ENCODE results near the gene CXCL5. TPM values are rescaled to one million over a fixed set of nuclear protein-coding genes. Genes with fewer than 3 reads are reported as not detected.

Gene CXCL5
- total RNA-seq, 2 donors from 2014 or later = 0.13 to 1.0 TPM

- Histone ChIP-seq H3K9me3 (no peaks in the 10 kb centered on the region), H3K4me1 (no peaks in the 10 kb centered on the region), H3K4me3 (no peak overlapping the region), H3K27ac (peak overlapping the region; percentile 76), H3K27me3 (no peaks in the 10 kb centered on the region), H3K36me3 (no peaks in the 10 kb centered on the region), H3K9ac (ENCODE audit: low read depth in 2 of 2, low read length in 2 of 2) (peak overlapping the region in 1 of 2 donors; percentile 23)
- no peak for TF ChIP-seq CTCF (IDR thresholded peaks at IDR 0.05)
- no peak for DNase-seq
- intact Hi-C loops (cut with DNase I) = no loop called here
These were observed 7.6 kb upstream of the CXCL5 start for GRCh38 chr4:74006009-74006476.

GRCh38 chr4:74005528-74005927 lies 7.1 kb upstream of the CXCL5 start:
- no peaks in the 10 kb centered on the region for H3K4me1 ChIP-seq
- no peak for DNase-seq
- intact Hi-C loops (cut with DNase I) = no loop called here
- H3K27me3 ChIP-seq = no peaks in the 10 kb centered on the region
- peak overlapping the region in 1 of 2 donors; percentile 23 for H3K9ac ChIP-seq (ENCODE audit: low read depth in 2 of 2, low read length in 2 of 2)
- H3K9me3 ChIP-seq = no peaks in the 10 kb centered on the region
- H3K27ac ChIP-seq = peak overlapping the region; percentile 76
- no peaks in the 10 kb centered on the region for H3K36me3 ChIP-seq
- H3K4me3 ChIP-seq = no peak overlapping the region
- no peak for TF ChIP-seq CTCF (IDR thresholded peaks at IDR 0.05)

- Histone ChIP-seq H3K36me3 (no peaks in the 10 kb centered on the region), H3K9ac (ENCODE audit: low read depth in 2 of 2, low read length in 2 of 2) (no peak overlapping the region), H3K27me3 (no peaks in the 10 kb centered on the region), H3K4me3 (no peak overlapping the region), H3K27ac (peak overlapping the region; percentile 76), H3K4me1 (no peaks in the 10 kb centered on the region), H3K9me3 (no peaks in the 10 kb centered on the region)
- no peak for TF ChIP-seq CTCF (IDR thresholded peaks at IDR 0.05)
- no peak for DNase-seq
- intact Hi-C loops (cut with DNase I) = no loop called here
These were observed 6.2 kb upstream of the CXCL5 start for GRCh38 chr4:74004668-74005067.

GRCh38 chr4:74000301-74000700 lies 1.8 kb upstream of the CXCL5 start:
- Histone ChIP-seq H3K4me3 (no peak overlapping the region), H3K27ac (no peak overlapping the region), H3K9me3 (no peaks in the 10 kb centered on the region), H3K36me3 (no peaks in the 10 kb centered on the region), H3K9ac (ENCODE audit: low read depth in 2 of 2, low read length in 2 of 2) (no peak overlapping the region), H3K4me1 (no peaks in the 10 kb centered on the region), H3K27me3 (no peaks in the 10 kb centered on the region)
- DNase-seq = no peak
- no peak for TF ChIP-seq CTCF (IDR thresholded peaks at IDR 0.05)
- intact Hi-C loops (cut with DNase I) = no loop called here

GRCh38 chr4:73992050-73992449 lies 6.4 kb downstream of the CXCL5 start:
- H3K36me3 ChIP-seq = no peaks in the 10 kb centered on the region
- no peak overlapping the region for H3K9ac ChIP-seq (ENCODE audit: low read depth in 2 of 2, low read length in 2 of 2)
- H3K9me3 ChIP-seq = no peaks in the 10 kb centered on the region
- H3K27ac ChIP-seq = no peak overlapping the region
- no peaks in the 10 kb centered on the region for H3K4me1 ChIP-seq
- H3K4me3 ChIP-seq = no peak overlapping the region
- DNase-seq = no peak
- H3K27me3 ChIP-seq = no peaks in the 10 kb centered on the region
- no peak for TF ChIP-seq CTCF (IDR thresholded peaks at IDR 0.05)
- intact Hi-C loops (cut with DNase I) = no loop called here

GRCh38 chr4:73991742-73992000 lies 6.8 kb downstream of the CXCL5 start:
- no peak overlapping the region for H3K4me3 ChIP-seq
- no peaks in the 10 kb centered on the region for H3K4me1 ChIP-seq
- no peaks in the 10 kb centered on the region for H3K9me3 ChIP-seq
- DNase-seq = no peak
- H3K27ac ChIP-seq = no peak overlapping the region
- H3K36me3 ChIP-seq = no peaks in the 10 kb centered on the region
- no peaks in the 10 kb centered on the region for H3K27me3 ChIP-seq
- intact Hi-C loops (cut with DNase I) = no loop called here
- no peak for TF ChIP-seq CTCF (IDR thresholded peaks at IDR 0.05)
- H3K9ac ChIP-seq (ENCODE audit: low read depth in 2 of 2, low read length in 2 of 2) = no peak overlapping the region
